ENCODE measurements around the gene MRPL49. TPM values are rescaled to one million over a fixed set of nuclear protein-coding genes. Genes with fewer than 3 reads are reported as not detected.

MRPL49 gene
- total RNA-seq, 1 experiment from 2014 or later = 73.4 TPM

DNA sequence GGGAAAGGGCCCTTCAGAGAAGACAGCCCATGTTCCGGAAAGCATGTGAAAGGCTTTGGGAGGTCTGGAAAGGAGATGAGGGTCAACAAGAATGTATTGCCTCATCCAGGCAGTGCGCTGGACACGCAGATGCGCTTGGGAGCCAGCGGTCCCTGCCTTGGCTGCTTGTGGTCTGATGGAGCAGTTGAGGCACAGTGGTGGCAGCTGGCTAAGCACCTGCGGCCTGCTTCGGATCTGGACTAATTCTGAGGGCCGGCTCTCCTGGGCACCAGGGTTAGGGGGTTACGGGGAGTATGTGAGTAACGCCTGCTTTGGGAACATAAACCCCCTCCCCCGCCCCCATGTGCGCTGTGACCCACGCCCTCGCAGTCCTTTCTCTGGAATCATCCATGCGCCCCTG, 15.0 kb upstream of the MRPL49 start:
- no peak overlapping the region for H4K5ac ChIP-seq (ENCODE audit: insufficient read length, low read depth, low read length)
- no peak overlapping the region for H3K4me2 ChIP-seq (ENCODE audit: insufficient read depth, insufficient read length, low read length)
- TF ChIP-seq, protein P1, sequence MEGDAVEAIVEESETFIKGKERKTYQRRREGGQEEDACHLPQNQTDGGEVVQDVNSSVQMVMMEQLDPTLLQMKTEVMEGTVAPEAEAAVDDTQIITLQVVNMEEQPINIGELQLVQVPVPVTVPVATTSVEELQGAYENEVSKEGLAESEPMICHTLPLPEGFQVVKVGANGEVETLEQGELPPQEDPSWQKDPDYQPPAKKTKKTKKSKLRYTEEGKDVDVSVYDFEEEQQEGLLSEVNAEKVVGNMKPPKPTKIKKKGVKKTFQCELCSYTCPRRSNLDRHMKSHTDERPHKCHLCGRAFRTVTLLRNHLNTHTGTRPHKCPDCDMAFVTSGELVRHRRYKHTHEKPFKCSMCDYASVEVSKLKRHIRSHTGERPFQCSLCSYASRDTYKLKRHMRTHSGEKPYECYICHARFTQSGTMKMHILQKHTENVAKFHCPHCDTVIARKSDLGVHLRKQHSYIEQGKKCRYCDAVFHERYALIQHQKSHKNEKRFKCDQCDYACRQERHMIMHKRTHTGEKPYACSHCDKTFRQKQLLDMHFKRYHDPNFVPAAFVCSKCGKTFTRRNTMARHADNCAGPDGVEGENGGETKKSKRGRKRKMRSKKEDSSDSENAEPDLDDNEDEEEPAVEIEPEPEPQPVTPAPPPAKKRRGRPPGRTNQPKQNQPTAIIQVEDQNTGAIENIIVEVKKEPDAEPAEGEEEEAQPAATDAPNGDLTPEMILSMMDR (conservative IDR thresholded peaks at IDR 0.05) = no peak
- no peaks in the 10 kb centered on the region for H3K79me2 ChIP-seq (ENCODE audit: insufficient read depth, low read length)
- no peak overlapping the region for H3K27ac ChIP-seq (ENCODE audit: insufficient read length, low read depth, low read length)
- no peak overlapping the region for H3K23ac ChIP-seq (ENCODE audit: insufficient read length, low read depth, low read length)
- H3K27me3 ChIP-seq (ENCODE audit: insufficient read depth, low read length) = no peaks in the 10 kb centered on the region
- H3K79me1 ChIP-seq (ENCODE audit: insufficient read depth, low read depth, low read length, poor library complexity, severe bottlenecking) = no peaks in the 10 kb centered on the region
- H4K8ac ChIP-seq (replicated peaks; ENCODE audit: insufficient read length, low read depth, low read length) = no peak overlapping the region
- H2AK5ac ChIP-seq (ENCODE audit: insufficient read length, low read length) = no peak overlapping the region
- H3K9me3 ChIP-seq (ENCODE audit: control insufficient read depth, low read depth, low read length) = no peaks in the 10 kb centered on the region
- no peaks in the 10 kb centered on the region for H3K27me3 Mint-ChIP-seq (ENCODE audit: low read depth)
- no peaks in the 10 kb centered on the region for H4K20me1 ChIP-seq (ENCODE audit: control insufficient read depth, insufficient read depth, insufficient read length)
- H3K4me1 ChIP-seq (ENCODE audit: insufficient read depth, low read length) = no peaks in the 10 kb centered on the region
- H2BK20ac ChIP-seq (ENCODE audit: low read depth, low read length, poor library complexity, severe bottlenecking) = no peak overlapping the region
- H3K4me1 Mint-ChIP-seq = peaks cover 7 to 11% of the 10 kb centered on the region in 2 experiments
- no peak overlapping the region for H3K4me3 Mint-ChIP-seq
- no peak overlapping the region for H3T11ph ChIP-seq (ENCODE audit: low read length)
- H3K56ac ChIP-seq (ENCODE audit: insufficient read length, low read depth, low read length) = no peak overlapping the region
- no peak overlapping the region for H3K9ac ChIP-seq (ENCODE audit: extremely low read depth, insufficient read length, low read length)
- no peak overlapping the region for H2BK15ac ChIP-seq (ENCODE audit: low read depth, low read length)
- no peak overlapping the region for H3K27ac Mint-ChIP-seq
- no peaks in the 10 kb centered on the region for H3K9me3 Mint-ChIP-seq
- no peak overlapping the region for H2BK12ac ChIP-seq (ENCODE audit: insufficient read length, low read depth, low read length)
- no peak overlapping the region for H3K18ac ChIP-seq (ENCODE audit: insufficient read length, low read depth, low read length)
- H2BK5ac ChIP-seq (ENCODE audit: insufficient read length, low read length) = no peak overlapping the region
- H2AFZ ChIP-seq (ENCODE audit: low read length) = no peak overlapping the region
- no CpG with 5 or more reads among the region's 15 CpGs for WGBS (ENCODE audit: extremely low coverage, insufficient read length, low lambda C conversion rate)
- no peak overlapping the region for H2BK120ac ChIP-seq (ENCODE audit: low read depth, low read length, poor library complexity, severe bottlenecking)
- no peak overlapping the region for H4K91ac ChIP-seq (ENCODE audit: insufficient read length, low read depth, low read length)
- DNase-seq = no peak
- no peak overlapping the region for H3K4ac ChIP-seq (ENCODE audit: low read depth, low read length)
- H3K14ac ChIP-seq (ENCODE audit: insufficient read depth, low read length) = no peak overlapping the region
- peaks cover 0 to 12% (median 5%) of the 10 kb centered on the region in 3 experiments; a peak in 5 of 7 replicates for H3K36me3 Mint-ChIP-seq (ENCODE audit: insufficient read depth in 1 of 3, low read depth in 3 of 3)
- H3K23me2 ChIP-seq (ENCODE audit: insufficient read length, low read depth, low read length, poor library complexity, severe bottlenecking) = peaks cover 4% of the 10 kb centered on the region
